Choroid plexus epithelial cell (primary cell): ENCODE measurements around the gene L2HGDH.
A peak's percentile ranks its signal among the peaks of the same experiment; 100 is the strongest.
"Not testable (repeated sequence)": the region's sequence is repeated elsewhere in the genome, so short reads cannot be mapped to it uniquely, and the experiment has no call there.

Experiments used
- DNase-seq: peaks from one replicate; pipeline ENCODE4 v3.0.0-alpha.2; 2010; ENCODE audit warnings: low read depth
- H3K4me3 ChIP-seq: 2 replicates; pipeline ENCODE4 v1.5.1; 2011; ENCODE audit warnings: low read depth, mild to moderate bottlenecking, control low read depth, low read length, moderate library complexity
- TF ChIP-seq, protein P1 (sequence below): conservative IDR thresholded peaks from 2 replicates; pipeline ENCODE4 v1.5.1; 2011; ENCODE audit warnings: low read depth, mild to moderate bottlenecking, control low read depth, inconsistent platforms, low read length, moderate library complexity

Gene L2HGDH

GRCh38 chr14:50311972-50312733, at the start of gene L2HGDH, which contains the start of gene DMAC2L:
Gene L2HGDH, minus strand, starts transcription at chr14:50312229. Its CDS starts 79 bp downstream, at chr14:50312150.
Gene DMAC2L, plus strand, starts transcription at chr14:50312324. Its CDS starts 9,164 bp downstream, at chr14:50321488.
- peak; percentile 91 for DNase-seq
- TF ChIP-seq, protein P1, sequence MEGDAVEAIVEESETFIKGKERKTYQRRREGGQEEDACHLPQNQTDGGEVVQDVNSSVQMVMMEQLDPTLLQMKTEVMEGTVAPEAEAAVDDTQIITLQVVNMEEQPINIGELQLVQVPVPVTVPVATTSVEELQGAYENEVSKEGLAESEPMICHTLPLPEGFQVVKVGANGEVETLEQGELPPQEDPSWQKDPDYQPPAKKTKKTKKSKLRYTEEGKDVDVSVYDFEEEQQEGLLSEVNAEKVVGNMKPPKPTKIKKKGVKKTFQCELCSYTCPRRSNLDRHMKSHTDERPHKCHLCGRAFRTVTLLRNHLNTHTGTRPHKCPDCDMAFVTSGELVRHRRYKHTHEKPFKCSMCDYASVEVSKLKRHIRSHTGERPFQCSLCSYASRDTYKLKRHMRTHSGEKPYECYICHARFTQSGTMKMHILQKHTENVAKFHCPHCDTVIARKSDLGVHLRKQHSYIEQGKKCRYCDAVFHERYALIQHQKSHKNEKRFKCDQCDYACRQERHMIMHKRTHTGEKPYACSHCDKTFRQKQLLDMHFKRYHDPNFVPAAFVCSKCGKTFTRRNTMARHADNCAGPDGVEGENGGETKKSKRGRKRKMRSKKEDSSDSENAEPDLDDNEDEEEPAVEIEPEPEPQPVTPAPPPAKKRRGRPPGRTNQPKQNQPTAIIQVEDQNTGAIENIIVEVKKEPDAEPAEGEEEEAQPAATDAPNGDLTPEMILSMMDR = no peak
- peak within 1 kb of the TSS; percentile 95 for H3K4me3 ChIP-seq

GRCh38 chr14:50360851-50361250, 48.8 kb upstream of the L2HGDH start:
- H3K4me3 ChIP-seq = no peak overlapping the region
- TF ChIP-seq, protein P1 = no peak
- no peak for DNase-seq

DNA sequence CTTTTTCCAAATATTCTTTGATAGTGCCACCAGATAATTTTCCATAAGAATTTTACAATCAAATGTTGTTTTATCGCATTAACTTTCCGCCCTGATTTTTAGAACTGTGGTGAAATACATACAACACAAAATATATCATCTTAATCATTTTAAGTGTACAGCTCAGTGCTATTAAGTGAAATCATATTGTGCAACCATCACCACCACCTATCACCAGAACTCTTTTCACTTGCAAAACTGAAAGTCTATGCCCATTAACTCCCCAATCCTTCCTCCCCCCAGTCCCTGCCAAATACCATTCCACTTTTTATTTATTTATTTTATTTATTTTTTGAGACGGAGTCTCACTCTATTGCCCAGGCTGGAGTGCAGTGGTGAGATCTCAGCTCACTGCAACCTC, 48.1 kb upstream of the L2HGDH start:
- DNase-seq = no peak
- H3K4me3 ChIP-seq = no peak overlapping the region
- TF ChIP-seq, protein P1 = no peak

- H3K4me3 ChIP-seq = no peak overlapping the region
- TF ChIP-seq, protein P1 = no peak
- no peak for DNase-seq
Measured at GRCh38 chr14:50359631-50360030, 47.6 kb upstream of the L2HGDH start.

GRCh38 chr14:50357753-50358395, 45.8 kb upstream of the L2HGDH start:
- TF ChIP-seq, protein P1 = no peak
- no peak for DNase-seq
- no peak overlapping the region for H3K4me3 ChIP-seq

- TF ChIP-seq, protein P1 = no peak
- no peak overlapping the region for H3K4me3 ChIP-seq
- DNase-seq = no peak
Measured at GRCh38 chr14:50357124-50357523, 45.1 kb upstream of the L2HGDH start.

- not testable (repeated sequence) for DNase-seq, H3K4me3 ChIP-seq
Measured at GRCh38 chr14:50356283-50356682, 44.3 kb upstream of the L2HGDH start.
